HEK293 (cell line): ENCODE data around the gene PPP1CA.
A peak's percentile ranks its signal among the peaks of the same experiment; 100 is the strongest.

Source experiments
- CTCF ChIA-PET: fragments of 350-600 bp; formaldehyde crosslinking; extraction: SDS; loops from one replicate; lab custom pipeline; 2021; ENCODE audit warnings: antibody characterized with exemption; lab: Yijun Ruan, JAX
- POLR2A ChIA-PET: fragments of 300-600 bp; formaldehyde crosslinking; extraction: SDS; loops from one replicate; lab custom pipeline; 2020; ENCODE audit warnings: antibody characterized with exemption, inconsistent platforms; lab: Yijun Ruan, JAX
- H3K27ac ChIP-seq: fragments of 200-500 bp; sonication (Bioruptor generic); 2 replicates; pipeline ENCODE4 v1.5.1; 2014; ENCODE audit warnings: low read depth, low read length, control low read depth, inconsistent platforms; ENCODE audit errors: extremely low read depth
- H3K36me3 ChIP-seq, 2 experiments: fragments of 200-500 bp in 1 of 2; sonication (Bioruptor generic) in 1 of 2; 1 replicate in 1 of 2; 2 replicates in 1 of 2; pipeline ENCODE4 v1.5.1; 2014 to 2017; ENCODE audit warnings: inconsistent platforms in 2 of 2, low read length in 2 of 2; ENCODE audit not compliant: control insufficient read depth in 2 of 2, insufficient read depth in 1 of 2
- H3K4me1 ChIP-seq: fragments of 200-500 bp; sonication (Bioruptor generic); 2 replicates; pipeline ENCODE4 v1.5.1; 2014; ENCODE audit warnings: mild to moderate bottlenecking, low read length, inconsistent platforms; ENCODE audit not compliant: control insufficient read depth, insufficient read depth
- H3K4me3 ChIP-seq: 2 replicates; pipeline ENCODE4 v1.5.1; 2011; ENCODE audit warnings: low read depth, mild to moderate bottlenecking, control low read depth, low read length, moderate library complexity
- H3K9me3 ChIP-seq: fragments of 200-500 bp; sonication (Bioruptor generic); 2 replicates; pipeline ENCODE4 v1.5.1; 2014; ENCODE audit warnings: low read depth, low read length, inconsistent platforms; ENCODE audit not compliant: control insufficient read depth, insufficient read depth
- GLIS1 ChIP-seq: fragments of 450-650 bp; formaldehyde crosslinking; IDR thresholded peaks from 2 replicates; pipeline ENCODE4 v1.5.1; 2016; ENCODE audit warnings: missing biosample characterization, missing genetic modification characterization
- KLF9 ChIP-seq: fragments of 450-650 bp; formaldehyde crosslinking; IDR thresholded peaks from 2 replicates; pipeline ENCODE4 v1.5.1; 2016; ENCODE audit warnings: missing biosample characterization, missing genetic modification characterization, low read depth
- MYNN ChIP-seq: fragments of 450-650 bp; formaldehyde crosslinking; IDR thresholded peaks from 2 replicates; pipeline ENCODE4 v1.5.1; 2016; ENCODE audit warnings: missing biosample characterization, missing genetic modification characterization, borderline replicate concordance
- OVOL3 ChIP-seq: fragments of 450-650 bp; formaldehyde crosslinking; IDR thresholded peaks from 2 replicates; pipeline ENCODE4 v1.5.1; 2016; ENCODE audit warnings: missing biosample characterization, missing genetic modification characterization
- SCRT1 ChIP-seq: fragments of 450-650 bp; formaldehyde crosslinking; IDR thresholded peaks from 2 replicates; pipeline ENCODE4 v1.5.1; 2016; ENCODE audit warnings: missing biosample characterization, missing genetic modification characterization, borderline replicate concordance
- SP2 ChIP-seq: fragments of 450-650 bp; formaldehyde crosslinking; IDR thresholded peaks from 2 replicates; pipeline ENCODE4 v1.5.1; 2016; ENCODE audit warnings: missing biosample characterization, missing genetic modification characterization
- ZBTB17 ChIP-seq: fragments of 450-650 bp; formaldehyde crosslinking; IDR thresholded peaks from 2 replicates; pipeline ENCODE4 v1.5.1; 2016; ENCODE audit warnings: missing biosample characterization, missing genetic modification characterization
- ZBTB48 ChIP-seq: fragments of 450-650 bp; formaldehyde crosslinking; IDR thresholded peaks from 2 replicates; pipeline ENCODE4 v1.5.1; 2016; ENCODE audit warnings: missing biosample characterization, missing genetic modification characterization
- ZNF132 ChIP-seq: fragments of 450-650 bp; formaldehyde crosslinking; IDR thresholded peaks from 2 replicates; pipeline ENCODE4 v1.5.1; 2017; ENCODE audit warnings: missing biosample characterization, missing genetic modification characterization, borderline replicate concordance
- ZNF140 ChIP-seq: fragments of 450-650 bp; formaldehyde crosslinking; IDR thresholded peaks from 2 replicates; pipeline ENCODE4 v1.5.1; 2016; ENCODE audit warnings: missing biosample characterization, missing genetic modification characterization
- ZNF37A ChIP-seq: fragments of 450-650 bp; IDR thresholded peaks from 2 replicates; pipeline ENCODE4 v1.5.1; 2018; ENCODE audit warnings: missing biosample characterization, missing genetic modification characterization
- ZNF423 ChIP-seq: fragments of 450-650 bp; formaldehyde crosslinking; IDR thresholded peaks from 2 replicates; pipeline ENCODE4 v1.5.1; 2016; ENCODE audit warnings: missing biosample characterization, missing genetic modification characterization
- ZNF529 ChIP-seq: fragments of 450-650 bp; formaldehyde crosslinking; IDR thresholded peaks from 2 replicates; pipeline ENCODE4 v1.5.1; 2017; ENCODE audit warnings: missing genetic modification characterization, missing biosample characterization; ENCODE audit not compliant: insufficient replicate concordance
- ZNF571 ChIP-seq: fragments of 450-650 bp; formaldehyde crosslinking; IDR thresholded peaks from 2 replicates; pipeline ENCODE4 v1.5.0; 2017; ENCODE audit warnings: missing biosample characterization, missing genetic modification characterization
- ZNF600 ChIP-seq: fragments of 450-650 bp; formaldehyde crosslinking; IDR thresholded peaks from 2 replicates; pipeline ENCODE4 v1.5.1; 2016; ENCODE audit warnings: missing biosample characterization, missing genetic modification characterization
- ZNF629 ChIP-seq: fragments of 450-650 bp; formaldehyde crosslinking; IDR thresholded peaks from 2 replicates; pipeline ENCODE4 v1.5.1; 2017; ENCODE audit warnings: missing biosample characterization, missing genetic modification characterization
- ZNF792 ChIP-seq: fragments of 450-650 bp; formaldehyde crosslinking; IDR thresholded peaks from 2 replicates; pipeline ENCODE4 v1.5.1; 2016; ENCODE audit warnings: missing biosample characterization, missing genetic modification characterization
- TF ChIP-seq, protein P1 (sequence below): fragments of 450-650 bp; formaldehyde crosslinking; IDR thresholded peaks from 2 replicates; pipeline ENCODE4 v1.5.1; 2017; ENCODE audit warnings: missing biosample characterization, missing genetic modification characterization
- TF ChIP-seq, protein P2 (sequence below): fragments of 450-650 bp; formaldehyde crosslinking; IDR thresholded peaks from 2 replicates; pipeline ENCODE4 v1.5.1; 2016; ENCODE audit warnings: missing biosample characterization, missing genetic modification characterization
- TF ChIP-seq, protein P3 (sequence below): fragments of 450-650 bp; formaldehyde crosslinking; IDR thresholded peaks from 2 replicates; pipeline ENCODE4 v1.5.1; 2016; ENCODE audit warnings: missing biosample characterization, missing genetic modification characterization
- TF ChIP-seq, protein P4 (sequence below): fragments of 450-650 bp; formaldehyde crosslinking; IDR thresholded peaks from 2 replicates; pipeline ENCODE4 v1.5.1; 2016; ENCODE audit warnings: missing biosample characterization, missing genetic modification characterization
- TF ChIP-seq, protein P5 (sequence below): fragments of 450-650 bp; formaldehyde crosslinking; conservative IDR thresholded peaks from 2 replicates; pipeline ENCODE4 v1.5.1; 2016; ENCODE audit warnings: low read depth, missing biosample characterization, missing genetic modification characterization

Gene PPP1CA

DNA sequence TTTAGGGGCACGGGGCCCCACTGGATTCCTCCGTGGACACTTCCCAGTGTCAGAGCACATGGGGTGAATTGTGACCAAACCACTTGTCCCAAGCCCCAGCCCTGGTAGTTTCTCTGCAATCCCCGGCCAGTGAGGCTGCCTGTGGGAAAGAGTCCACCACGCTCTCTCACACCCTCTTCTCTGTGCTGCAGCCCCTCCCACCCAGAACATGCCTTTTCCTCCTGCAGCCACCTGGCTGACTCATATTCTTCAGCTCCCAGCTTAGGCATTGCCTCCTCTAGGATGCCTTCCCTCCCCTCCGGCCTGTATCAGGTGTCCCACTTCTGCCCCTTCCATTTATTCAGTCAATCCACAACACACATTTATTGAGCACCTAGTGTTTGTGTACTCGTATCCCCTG is 21.2 kb upstream of the PPP1CA start:
- Histone ChIP-seq H3K9me3 (no peaks in the 10 kb centered on the region), H3K36me3 (no peaks in the 10 kb centered on the region), H3K4me3 (no peak overlapping the region), H3K27ac (no peak overlapping the region), H3K4me1 (no peaks in the 10 kb centered on the region; the same call in 1 of the 2 replicates)
- ChIA-PET CTCF (interaction anchor here (0.7 kb wide), 1 partner anchor 42 kb away, joined by 5 read pairs; no protein-coding TSS in a partner anchor), POLR2A (interaction anchor here (0.6 to 1.2 kb wide), 3 partner anchors 21 to 46 kb away, joined by 3 to 5 read pairs (median 4); partner anchors contain the start of genes PPP1CA and TMEM134)
- TF ChIP-seq ZNF132 (tag by site-specific recombination), result no peak
- TF ChIP-seq ZNF600 (tag by site-specific recombination), result peak; percentile 49; the same call in 1 of the 2 replicates
- TF ChIP-seq, protein P1, sequence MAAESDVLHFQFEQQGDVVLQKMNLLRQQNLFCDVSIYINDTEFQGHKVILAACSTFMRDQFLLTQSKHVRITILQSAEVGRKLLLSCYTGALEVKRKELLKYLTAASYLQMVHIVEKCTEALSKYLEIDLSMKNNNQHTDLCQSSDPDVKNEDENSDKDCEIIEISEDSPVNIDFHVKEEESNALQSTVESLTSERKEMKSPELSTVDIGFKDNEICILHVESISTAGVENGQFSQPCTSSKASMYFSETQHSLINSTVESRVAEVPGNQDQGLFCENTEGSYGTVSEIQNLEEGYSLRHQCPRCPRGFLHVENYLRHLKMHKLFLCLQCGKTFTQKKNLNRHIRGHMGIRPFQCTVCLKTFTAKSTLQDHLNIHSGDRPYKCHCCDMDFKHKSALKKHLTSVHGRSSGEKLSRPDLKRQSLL (tag by site-specific recombination), result no peak
- TF ChIP-seq ZBTB17 (tag by site-specific recombination), result peak; percentile 40; the same call in 1 of the 2 replicates
- TF ChIP-seq SP2 (tag by site-specific recombination), result peak; percentile 22; the same call in 1 of the 2 replicates
- TF ChIP-seq MYNN, result no peak
- no peak for TF ChIP-seq KLF9 (tag by site-specific recombination)
- TF ChIP-seq, protein P2, sequence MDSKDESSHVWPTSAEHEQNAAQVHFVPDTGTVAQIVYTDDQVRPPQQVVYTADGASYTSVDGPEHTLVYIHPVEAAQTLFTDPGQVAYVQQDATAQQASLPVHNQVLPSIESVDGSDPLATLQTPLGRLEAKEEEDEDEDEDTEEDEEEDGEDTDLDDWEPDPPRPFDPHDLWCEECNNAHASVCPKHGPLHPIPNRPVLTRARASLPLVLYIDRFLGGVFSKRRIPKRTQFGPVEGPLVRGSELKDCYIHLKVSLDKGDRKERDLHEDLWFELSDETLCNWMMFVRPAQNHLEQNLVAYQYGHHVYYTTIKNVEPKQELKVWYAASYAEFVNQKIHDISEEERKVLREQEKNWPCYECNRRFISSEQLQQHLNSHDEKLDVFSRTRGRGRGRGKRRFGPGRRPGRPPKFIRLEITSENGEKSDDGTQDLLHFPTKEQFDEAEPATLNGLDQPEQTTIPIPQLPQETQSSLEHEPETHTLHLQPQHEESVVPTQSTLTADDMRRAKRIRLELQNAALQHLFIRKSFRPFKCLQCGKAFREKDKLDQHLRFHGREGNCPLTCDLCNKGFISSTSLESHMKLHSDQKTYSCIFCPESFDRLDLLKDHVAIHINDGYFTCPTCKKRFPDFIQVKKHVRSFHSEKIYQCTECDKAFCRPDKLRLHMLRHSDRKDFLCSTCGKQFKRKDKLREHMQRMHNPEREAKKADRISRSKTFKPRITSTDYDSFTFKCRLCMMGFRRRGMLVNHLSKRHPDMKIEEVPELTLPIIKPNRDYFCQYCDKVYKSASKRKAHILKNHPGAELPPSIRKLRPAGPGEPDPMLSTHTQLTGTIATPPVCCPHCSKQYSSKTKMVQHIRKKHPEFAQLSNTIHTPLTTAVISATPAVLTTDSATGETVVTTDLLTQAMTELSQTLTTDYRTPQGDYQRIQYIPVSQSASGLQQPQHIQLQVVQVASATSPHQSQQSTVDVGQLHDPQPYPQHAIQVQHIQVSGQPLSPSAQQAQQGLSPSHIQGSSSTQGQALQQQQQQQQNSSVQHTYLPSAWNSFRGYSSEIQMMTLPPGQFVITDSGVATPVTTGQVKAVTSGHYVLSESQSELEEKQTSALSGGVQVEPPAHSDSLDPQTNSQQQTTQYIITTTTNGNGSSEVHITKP (tag by site-specific recombination), result peak; percentile 30; the same call in 1 of the 2 replicates
- peak; percentile 86; the same call in 1 of the 2 replicates for TF ChIP-seq ZNF792
- TF ChIP-seq ZNF571 (tag by site-specific recombination), result no peak

DNA sequence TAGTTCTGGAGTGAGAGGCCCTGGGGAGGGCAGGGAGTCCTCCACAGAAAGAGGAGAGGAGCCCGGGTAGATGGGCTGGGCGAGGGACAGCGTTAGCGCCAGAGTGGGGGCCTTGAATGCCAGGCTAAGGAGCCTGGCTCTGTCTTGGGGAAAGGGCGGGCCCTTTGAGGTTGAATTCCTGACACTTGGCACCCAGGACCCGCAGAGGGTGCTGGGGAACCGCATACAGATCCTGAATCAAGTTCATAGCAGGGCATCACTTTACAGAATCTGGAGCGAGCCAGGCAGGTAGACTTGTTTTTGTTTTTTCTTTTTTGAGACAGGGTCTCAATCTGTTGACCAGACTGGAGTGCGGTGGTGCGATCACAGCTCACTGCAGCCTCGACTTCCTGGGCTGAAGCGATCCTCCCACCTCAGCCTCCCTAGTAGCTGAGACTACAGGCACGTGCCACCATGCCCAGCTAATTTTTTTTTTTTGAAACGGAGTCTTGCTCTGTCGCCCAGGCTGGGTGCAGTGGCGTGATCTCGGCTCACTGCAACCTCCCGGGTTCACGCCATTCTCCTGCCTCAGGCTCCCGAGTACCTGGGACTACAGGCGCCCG is 19.9 kb upstream of the PPP1CA start:
- CTCF ChIA-PET, result interaction anchor here (0.6 to 1.6 kb wide), 3 partner anchors 208 to 1710 kb away, joined by 3 to 5 read pairs (median 3); partner anchors contain the start of gene NUDT8
- Histone ChIP-seq H3K4me3 (no peak overlapping the region), H3K4me1 (no peaks in the 10 kb centered on the region; the same call in 1 of the 2 replicates), H3K9me3 (no peaks in the 10 kb centered on the region), H3K36me3 (no peaks in the 10 kb centered on the region), H3K27ac (no peak overlapping the region)
- POLR2A ChIA-PET, result interaction anchor here (0.6 to 4.4 kb wide), 3 partner anchors 14 to 20 kb away, joined by 3 to 25 read pairs (median 5); partner anchors contain the start of gene PPP1CA
- TF ChIP-seq OVOL3 (tag by site-specific recombination), result no peak
- TF ChIP-seq ZNF529 (tag by site-specific recombination), result no peak
- TF ChIP-seq SP2 (tag by site-specific recombination), result peak; percentile 42; the same call in 1 of the 2 replicates
- TF ChIP-seq, protein P3, sequence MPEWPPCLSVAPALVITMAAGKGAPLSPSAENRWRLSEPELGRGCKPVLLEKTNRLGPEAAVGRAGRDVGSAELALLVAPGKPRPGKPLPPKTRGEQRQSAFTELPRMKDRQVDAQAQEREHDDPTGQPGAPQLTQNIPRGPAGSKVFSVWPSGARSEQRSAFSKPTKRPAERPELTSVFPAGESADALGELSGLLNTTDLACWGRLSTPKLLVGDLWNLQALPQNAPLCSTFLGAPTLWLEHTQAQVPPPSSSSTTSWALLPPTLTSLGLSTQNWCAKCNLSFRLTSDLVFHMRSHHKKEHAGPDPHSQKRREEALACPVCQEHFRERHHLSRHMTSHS, result no peak
- TF ChIP-seq, protein P4, sequence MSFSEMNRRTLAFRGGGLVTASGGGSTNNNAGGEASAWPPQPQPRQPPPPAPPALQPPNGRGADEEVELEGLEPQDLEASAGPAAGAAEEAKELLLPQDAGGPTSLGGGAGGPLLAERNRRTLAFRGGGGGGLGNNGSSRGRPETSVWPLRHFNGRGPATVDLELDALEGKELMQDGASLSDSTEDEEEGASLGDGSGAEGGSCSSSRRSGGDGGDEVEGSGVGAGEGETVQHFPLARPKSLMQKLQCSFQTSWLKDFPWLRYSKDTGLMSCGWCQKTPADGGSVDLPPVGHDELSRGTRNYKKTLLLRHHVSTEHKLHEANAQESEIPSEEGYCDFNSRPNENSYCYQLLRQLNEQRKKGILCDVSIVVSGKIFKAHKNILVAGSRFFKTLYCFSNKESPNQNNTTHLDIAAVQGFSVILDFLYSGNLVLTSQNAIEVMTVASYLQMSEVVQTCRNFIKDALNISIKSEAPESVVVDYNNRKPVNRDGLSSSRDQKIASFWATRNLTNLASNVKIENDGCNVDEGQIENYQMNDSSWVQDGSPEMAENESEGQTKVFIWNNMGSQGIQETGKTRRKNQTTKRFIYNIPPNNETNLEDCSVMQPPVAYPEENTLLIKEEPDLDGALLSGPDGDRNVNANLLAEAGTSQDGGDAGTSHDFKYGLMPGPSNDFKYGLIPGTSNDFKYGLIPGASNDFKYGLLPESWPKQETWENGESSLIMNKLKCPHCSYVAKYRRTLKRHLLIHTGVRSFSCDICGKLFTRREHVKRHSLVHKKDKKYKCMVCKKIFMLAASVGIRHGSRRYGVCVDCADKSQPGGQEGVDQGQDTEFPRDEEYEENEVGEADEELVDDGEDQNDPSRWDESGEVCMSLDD, result no peak
- TF ChIP-seq, protein P5, sequence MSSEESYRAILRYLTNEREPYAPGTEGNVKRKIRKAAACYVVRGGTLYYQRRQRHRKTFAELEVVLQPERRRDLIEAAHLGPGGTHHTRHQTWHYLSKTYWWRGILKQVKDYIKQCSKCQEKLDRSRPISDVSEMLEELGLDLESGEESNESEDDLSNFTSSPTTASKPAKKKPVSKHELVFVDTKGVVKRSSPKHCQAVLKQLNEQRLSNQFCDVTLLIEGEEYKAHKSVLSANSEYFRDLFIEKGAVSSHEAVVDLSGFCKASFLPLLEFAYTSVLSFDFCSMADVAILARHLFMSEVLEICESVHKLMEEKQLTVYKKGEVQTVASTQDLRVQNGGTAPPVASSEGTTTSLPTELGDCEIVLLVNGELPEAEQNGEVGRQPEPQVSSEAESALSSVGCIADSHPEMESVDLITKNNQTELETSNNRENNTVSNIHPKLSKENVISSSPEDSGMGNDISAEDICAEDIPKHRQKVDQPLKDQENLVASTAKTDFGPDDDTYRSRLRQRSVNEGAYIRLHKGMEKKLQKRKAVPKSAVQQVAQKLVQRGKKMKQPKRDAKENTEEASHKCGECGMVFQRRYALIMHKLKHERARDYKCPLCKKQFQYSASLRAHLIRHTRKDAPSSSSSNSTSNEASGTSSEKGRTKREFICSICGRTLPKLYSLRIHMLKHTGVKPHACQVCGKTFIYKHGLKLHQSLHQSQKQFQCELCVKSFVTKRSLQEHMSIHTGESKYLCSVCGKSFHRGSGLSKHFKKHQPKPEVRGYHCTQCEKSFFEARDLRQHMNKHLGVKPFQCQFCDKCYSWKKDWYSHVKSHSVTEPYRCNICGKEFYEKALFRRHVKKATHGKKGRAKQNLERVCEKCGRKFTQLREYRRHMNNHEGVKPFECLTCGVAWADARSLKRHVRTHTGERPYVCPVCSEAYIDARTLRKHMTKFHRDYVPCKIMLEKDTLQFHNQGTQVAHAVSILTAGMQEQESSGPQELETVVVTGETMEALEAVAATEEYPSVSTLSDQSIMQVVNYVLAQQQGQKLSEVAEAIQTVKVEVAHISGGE (tag by site-specific recombination), result no peak
- no peak for TF ChIP-seq ZNF423 (tag by site-specific recombination)
- TF ChIP-seq ZBTB48 (tag by site-specific recombination), result no peak
- no peak for TF ChIP-seq ZNF140 (tag by site-specific recombination)
- TF ChIP-seq ZNF37A (tag by site-specific recombination), result no peak
- TF ChIP-seq GLIS1 (tag by site-specific recombination), result no peak
- TF ChIP-seq ZNF629 (tag by site-specific recombination), result no peak
- TF ChIP-seq SCRT1 (tag by site-specific recombination), result no peak
